ENCODE measurements around the gene GAL3ST3.
"Not testable (repeated sequence)": the region's sequence is repeated elsewhere in the genome, so short reads cannot be mapped to it uniquely, and the experiment has no call there.

The GAL3ST3 gene

GRCh38 chr11:66048547-66049323 is at the start of gene GAL3ST3:
Gene GAL3ST3 (minus strand): TSS chr11:66049161. CDS start chr11:66045415, 3,746 bp downstream.
- no peak for DNase-seq (ENCODE audit: low read depth in 3 of 3)

GRCh38 chr11:66092125-66092524 is 43.2 kb upstream of the GAL3ST3 start:
- DNase-seq (ENCODE audit: low read depth in 3 of 3): not testable (repeated sequence)

- DNase-seq (ENCODE audit: low read depth in 3 of 3): no peak
Measured at GRCh38 chr11:66090288-66090687, 41.3 kb upstream of the GAL3ST3 start.

GRCh38 chr11:66089067-66089466 is 40.1 kb upstream of the GAL3ST3 start:
- DNase-seq (ENCODE audit: low read depth in 3 of 3): no peak

- no peak for DNase-seq (ENCODE audit: low read depth in 3 of 3)
Measured at GRCh38 chr11:66087148-66087908, 38.4 kb upstream of the GAL3ST3 start.

- no peak for DNase-seq (ENCODE audit: low read depth in 3 of 3)
Measured at GRCh38 chr11:66084821-66085475, 36.0 kb upstream of the GAL3ST3 start.

- DNase-seq (ENCODE audit: low read depth in 3 of 3): no peak
Measured at GRCh38 chr11:66083767-66084166, 34.8 kb upstream of the GAL3ST3 start.

- DNase-seq (ENCODE audit: low read depth in 3 of 3): no peak
Measured at GRCh38 chr11:66082946-66083698, 34.2 kb upstream of the GAL3ST3 start.

GRCh38 chr11:66081505-66081904 is 32.5 kb upstream of the GAL3ST3 start:
- DNase-seq (ENCODE audit: low read depth in 3 of 3): peak in 1 of 3 experiments; percentile 55

- DNase-seq (ENCODE audit: low read depth in 3 of 3): peak in 2 of 3 experiments; percentile 57 to 60
Measured at GRCh38 chr11:66080055-66080817, 31.3 kb upstream of the GAL3ST3 start.

GRCh38 chr11:66078949-66079348 is 30.0 kb upstream of the GAL3ST3 start:
- DNase-seq (ENCODE audit: low read depth in 3 of 3): not testable (repeated sequence)

GRCh38 chr11:66077927-66078326 is 29.0 kb upstream of the GAL3ST3 start:
- no peak for DNase-seq (ENCODE audit: low read depth in 3 of 3)

- no peak for DNase-seq (ENCODE audit: low read depth in 3 of 3)
Measured at GRCh38 chr11:66076561-66076960, 27.6 kb upstream of the GAL3ST3 start.

GRCh38 chr11:66075273-66075672 is 26.3 kb upstream of the GAL3ST3 start:
- no peak for DNase-seq (ENCODE audit: low read depth in 3 of 3)

- no peak for DNase-seq (ENCODE audit: low read depth in 3 of 3)
Measured at GRCh38 chr11:66073669-66074068, 24.7 kb upstream of the GAL3ST3 start.

- no peak for DNase-seq (ENCODE audit: low read depth in 3 of 3)
Measured at GRCh38 chr11:66072518-66072917, 23.6 kb upstream of the GAL3ST3 start.

- no peak for DNase-seq (ENCODE audit: low read depth in 3 of 3)
Measured at GRCh38 chr11:66072081-66072480, 23.1 kb upstream of the GAL3ST3 start.

GRCh38 chr11:66071381-66071801 is 22.4 kb upstream of the GAL3ST3 start:
- no peak for DNase-seq (ENCODE audit: low read depth in 3 of 3)

- DNase-seq (ENCODE audit: low read depth in 3 of 3): peak in 1 of 3 experiments; percentile 23
Measured at GRCh38 chr11:66070604-66071380, 21.8 kb upstream of the GAL3ST3 start.
